C4-2B (cell line): ENCODE data around the gene ASGR1.
"Not testable (repeated sequence)": the region's sequence is repeated elsewhere in the genome, so short reads cannot be mapped to it uniquely, and the experiment has no call there.

ENCODE experiments used
- ZFX ChIP-seq: fragments of 450-650 bp; IDR thresholded peaks from 2 replicates; pipeline ENCODE4 v1.6.1; 2017
- TF ChIP-seq, protein P1 (sequence below): fragments of 450-650 bp; conservative IDR thresholded peaks from 2 replicates; pipeline ENCODE4 v1.5.1; 2017; ENCODE audit warnings: mild to moderate bottlenecking

GRCh38 chr17:7158424-7158823, 20.7 kb downstream of the ASGR1 start:
- TF ChIP-seq, protein P1, sequence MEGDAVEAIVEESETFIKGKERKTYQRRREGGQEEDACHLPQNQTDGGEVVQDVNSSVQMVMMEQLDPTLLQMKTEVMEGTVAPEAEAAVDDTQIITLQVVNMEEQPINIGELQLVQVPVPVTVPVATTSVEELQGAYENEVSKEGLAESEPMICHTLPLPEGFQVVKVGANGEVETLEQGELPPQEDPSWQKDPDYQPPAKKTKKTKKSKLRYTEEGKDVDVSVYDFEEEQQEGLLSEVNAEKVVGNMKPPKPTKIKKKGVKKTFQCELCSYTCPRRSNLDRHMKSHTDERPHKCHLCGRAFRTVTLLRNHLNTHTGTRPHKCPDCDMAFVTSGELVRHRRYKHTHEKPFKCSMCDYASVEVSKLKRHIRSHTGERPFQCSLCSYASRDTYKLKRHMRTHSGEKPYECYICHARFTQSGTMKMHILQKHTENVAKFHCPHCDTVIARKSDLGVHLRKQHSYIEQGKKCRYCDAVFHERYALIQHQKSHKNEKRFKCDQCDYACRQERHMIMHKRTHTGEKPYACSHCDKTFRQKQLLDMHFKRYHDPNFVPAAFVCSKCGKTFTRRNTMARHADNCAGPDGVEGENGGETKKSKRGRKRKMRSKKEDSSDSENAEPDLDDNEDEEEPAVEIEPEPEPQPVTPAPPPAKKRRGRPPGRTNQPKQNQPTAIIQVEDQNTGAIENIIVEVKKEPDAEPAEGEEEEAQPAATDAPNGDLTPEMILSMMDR = not testable (repeated sequence)
- not testable (repeated sequence) for TF ChIP-seq ZFX
